Stimulated activated CD8-positive, alpha-beta memory T cell treated with anti-CD3 and anti-CD28 coated beads, Interleukin-4, amount 100 ng/mL, for 48 hours (primary cell): Measurements from ENCODE around the gene UQCC2.

Experiments
- DNase-seq: peaks from one replicate; pipeline ENCODE4 v3.0.0-alpha.2; 2020

Gene UQCC2

GRCh38 chr6:33705268-33705885 lies 6.1 kb downstream of the UQCC2 start:
- DNase-seq, result no peak

GRCh38 chr6:33704215-33705066 lies 7.1 kb downstream of the UQCC2 start:
- DNase-seq, result no peak

GRCh38 chr6:33702345-33702977 lies 9.0 kb downstream of the UQCC2 start:
- no peak for DNase-seq

- DNase-seq, result peak; percentile 82
Observed at GRCh38 chr6:33700391-33701050, 11.0 kb downstream of the UQCC2 start.

- DNase-seq, result no peak
Observed at GRCh38 chr6:33699739-33700138, 11.8 kb downstream of the UQCC2 start.

- no peak for DNase-seq
Observed at GRCh38 chr6:33699131-33699530, 12.4 kb downstream of the UQCC2 start.

GRCh38 chr6:33698494-33698893 lies 13.0 kb downstream of the UQCC2 start:
- DNase-seq, result no peak

GRCh38 chr6:33697845-33698244 lies 13.7 kb downstream of the UQCC2 start:
- DNase-seq, result no peak

- DNase-seq, result no peak
Observed at GRCh38 chr6:33696548-33697518, 14.7 kb downstream of the UQCC2 start.

GRCh38 chr6:33696076-33696475 lies 15.4 kb downstream of the UQCC2 start:
- DNase-seq, result no peak

GRCh38 chr6:33695451-33695887 lies 16.0 kb downstream of the UQCC2 start:
- DNase-seq, result no peak

- DNase-seq, result no peak
Observed at GRCh38 chr6:33694977-33695376, 16.5 kb downstream of the UQCC2 start.

GRCh38 chr6:33694401-33694931 lies 17.0 kb downstream of the UQCC2 start:
- peak; percentile 84 for DNase-seq

- no peak for DNase-seq
Observed at GRCh38 chr6:33693186-33694105, 18.1 kb downstream of the UQCC2 start.

GRCh38 chr6:33692760-33693158 lies 18.7 kb downstream of the UQCC2 start:
- DNase-seq, result peak; percentile 81

- DNase-seq, result no peak
Observed at GRCh38 chr6:33692078-33692759, 19.3 kb downstream of the UQCC2 start.

GRCh38 chr6:33691456-33692077 lies 19.9 kb downstream of the UQCC2 start:
- DNase-seq, result no peak

GRCh38 chr6:33690766-33691165 lies 20.7 kb downstream of the UQCC2 start:
- no peak for DNase-seq

GRCh38 chr6:33689879-33690278 lies 21.6 kb downstream of the UQCC2 start:
- no peak for DNase-seq

- DNase-seq, result no peak
Observed at GRCh38 chr6:33689148-33689494, 22.4 kb downstream of the UQCC2 start.
